ENCODE results near the gene RAB22A. TPM values are rescaled to one million over a fixed set of nuclear protein-coding genes. Genes with fewer than 3 reads are reported as not detected.

Gene RAB22A
- total and polyA plus RNA-seq, 8 donors: 3.1 to 10.1 (median 7.1) TPM

GRCh38 chr20:58267389-58268215, 41.9 kb upstream of the RAB22A start:
- Histone ChIP-seq H3K27me3 (no peaks in the 10 kb centered on the region), H3K4me3 (no peak overlapping the region), H3K27ac (no peak overlapping the region), H3K4me1 (no peaks in the 10 kb centered on the region), H3K36me3 (peaks cover 0 to 9% (median 0%) of the 10 kb centered on the region in 3 donors), H3K9me3 (no peaks in the 10 kb centered on the region)
- 79 to 85% methylated on average over 9 of the region's 9 CpGs for WGBS, 2 donors
- intact Hi-C loops (cut with DNase I): no loop called here
- no peak for FAIRE-seq
- DNase-seq: no peak
- no peak for ATAC-seq
- no peak for TF ChIP-seq CTCF (IDR thresholded peaks at IDR 0.05)

DNA sequence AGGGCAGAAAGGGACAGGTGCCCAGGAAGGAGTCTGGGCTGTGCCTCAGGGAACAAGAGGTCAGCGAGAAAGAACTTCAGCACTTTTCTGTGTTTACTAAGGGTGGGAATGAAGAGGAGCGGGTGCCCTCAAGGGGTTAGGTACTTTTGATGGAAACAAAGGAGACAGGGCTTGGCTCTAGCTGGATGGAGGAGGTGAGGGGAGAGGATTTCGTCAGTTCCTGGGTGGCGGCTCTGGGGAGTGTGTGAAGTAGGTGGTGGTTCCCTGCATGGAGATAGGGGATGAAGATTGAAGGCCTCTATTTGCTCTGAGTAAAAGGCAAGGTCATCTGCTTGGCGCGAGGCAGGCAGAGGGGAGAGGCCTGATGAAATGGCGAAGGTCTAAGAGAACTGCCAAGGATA, 41.1 kb upstream of the RAB22A start:
- no peaks in the 10 kb centered on the region for H3K27me3 ChIP-seq
- H3K4me1 ChIP-seq: no peaks in the 10 kb centered on the region
- FAIRE-seq (no peak), ATAC-seq (no peak), DNase-seq (no peak)
- WGBS, 2 donors: 78 to 84% methylated on average over 7 of the region's 7 CpGs
- intact Hi-C loops (cut with DNase I): no loop called here
- H3K4me3 ChIP-seq: no peak overlapping the region
- no peak overlapping the region for H3K27ac ChIP-seq
- no peak for TF ChIP-seq CTCF (IDR thresholded peaks at IDR 0.05)
- peaks cover 0 to 4% (median 0%) of the 10 kb centered on the region in 3 donors for H3K36me3 ChIP-seq
- no peaks in the 10 kb centered on the region for H3K9me3 ChIP-seq

- TF ChIP-seq CTCF (IDR thresholded peaks at IDR 0.05): no peak
- 83 to 95% methylated on average over 13 of the region's 13 CpGs for WGBS, 2 donors
- no peaks in the 10 kb centered on the region for H3K4me1 ChIP-seq
- no peaks in the 10 kb centered on the region for H3K36me3 ChIP-seq
- H3K27ac ChIP-seq: no peak overlapping the region
- no peaks in the 10 kb centered on the region for H3K27me3 ChIP-seq
- no peak for DNase-seq
- H3K4me3 ChIP-seq: no peak overlapping the region
- no peak for FAIRE-seq
- ATAC-seq: no peak
- no peaks in the 10 kb centered on the region for H3K9me3 ChIP-seq
- intact Hi-C loops (cut with DNase I): no loop called here
Measured at GRCh38 chr20:58268936-58269619, 40.4 kb upstream of the RAB22A start.

DNA sequence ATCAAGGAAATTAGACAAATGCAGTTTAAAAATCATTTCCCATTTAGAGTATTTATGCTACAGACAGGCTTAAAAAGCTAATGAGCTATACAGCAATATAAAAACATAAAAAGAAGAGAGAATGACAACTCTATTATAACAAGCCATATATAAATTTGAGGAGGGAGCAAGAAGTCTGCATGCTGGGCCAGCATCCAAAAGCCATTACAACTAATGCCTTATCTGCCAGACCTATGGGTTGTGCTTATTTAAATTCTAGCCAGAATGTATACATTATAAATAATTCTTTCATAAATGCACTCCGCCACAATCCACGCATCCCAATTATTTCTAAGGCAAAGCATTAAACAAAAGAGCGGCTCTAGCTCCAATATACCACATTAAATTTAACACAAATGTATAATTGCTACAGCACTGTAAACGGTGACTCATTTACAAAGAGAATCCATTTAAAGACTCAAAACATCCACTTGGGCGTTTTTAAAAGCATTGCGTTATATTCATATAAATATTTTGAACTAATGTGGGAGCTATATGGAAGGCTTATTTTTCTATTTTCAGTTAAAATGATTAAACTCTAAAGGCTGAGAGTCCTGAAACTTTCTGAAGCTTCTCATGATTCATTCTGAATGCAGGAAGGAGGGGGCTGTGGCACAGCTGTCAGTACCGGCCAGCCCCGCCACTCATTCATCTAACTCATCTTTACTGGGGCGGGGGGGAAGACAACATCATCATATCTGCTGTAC, 37.7 kb upstream of the RAB22A start:
- TF ChIP-seq CTCF (IDR thresholded peaks at IDR 0.05): no peak
- Histone ChIP-seq H3K4me1 (no peaks in the 10 kb centered on the region), H3K9me3 (no peaks in the 10 kb centered on the region), H3K36me3 (no peaks in the 10 kb centered on the region), H3K27me3 (no peaks in the 10 kb centered on the region), H3K4me3 (no peak overlapping the region), H3K27ac (no peak overlapping the region)
- intact Hi-C loops (cut with DNase I): no loop called here
- no peak for FAIRE-seq
- no peak for DNase-seq
- no peak for ATAC-seq
- 93 to 96% methylated on average over 9 of the region's 9 CpGs for WGBS, 2 donors

Measured in pancreas (tissue), 10 donors.